Neural progenitor cell (in vitro differentiated cells): Measurements from ENCODE around the gene ERVFRD-1. TPM values are rescaled to one million over a fixed set of nuclear protein-coding genes. Genes with fewer than 3 reads are reported as not detected.

Experiments used
- DNase-seq: peaks from one replicate; pipeline ENCODE4 v3.0.0-alpha.2; 2016; ENCODE audit warnings: low spot score
- H2AFZ ChIP-seq: fragments of 200-600 bp; sonication (generic); replicated peaks from 2 replicates; pipeline ENCODE4 v1.6.1; 2016; ENCODE audit warnings: antibody characterized with exemption
- H3F3A ChIP-seq: fragments of 200-600 bp; sonication (generic); 2 replicates; pipeline ENCODE4 v1.6.1; 2016; ENCODE audit warnings: antibody characterized with exemption, low read depth
- H3K27ac ChIP-seq: fragments of 200-600 bp; sonication (generic); 2 replicates; pipeline ENCODE4 v1.5.1; 2016; ENCODE audit warnings: mild to moderate bottlenecking
- H3K27me3 ChIP-seq: fragments of 200-600 bp; sonication (generic); 2 replicates; pipeline ENCODE4 v1.6.1; 2016; ENCODE audit warnings: mild to moderate bottlenecking, moderate library complexity
- H3K36me3 ChIP-seq: fragments of 200-600 bp; sonication (generic); 2 replicates; pipeline ENCODE4 v1.5.1; 2016
- H3K4me1 ChIP-seq: fragments of 200-600 bp; sonication (generic); 2 replicates; pipeline ENCODE4 v1.6.1; 2016; ENCODE audit warnings: mixed run types
- H3K4me2 ChIP-seq: fragments of 200-600 bp; sonication (generic); 2 replicates; pipeline ENCODE4 v1.6.1; 2016
- H3K4me3 ChIP-seq: fragments of 200-600 bp; sonication (generic); 2 replicates; pipeline ENCODE4 v1.5.1; 2016
- H3K79me2 ChIP-seq: fragments of 200-600 bp; sonication (generic); 2 replicates; pipeline ENCODE4 v1.6.1; 2016; ENCODE audit warnings: low read depth
- H3K9ac ChIP-seq: fragments of 200-600 bp; sonication (generic); 2 replicates; pipeline ENCODE4 v1.6.1; 2016
- H3K9me3 ChIP-seq: fragments of 200-600 bp; sonication (generic); 2 replicates; pipeline ENCODE4 v1.5.1; 2016; ENCODE audit warnings: low read depth
- H4K20me1 ChIP-seq: fragments of 200-600 bp; sonication (generic); 2 replicates; pipeline ENCODE4 v1.6.1; 2016; ENCODE audit warnings: low read depth
- H3K27ac Mint-ChIP-seq: 3 replicates; pipeline ENCODE4 v1.8.0; 2021; ENCODE audit warnings: mixed read lengths
- H3K27me3 Mint-ChIP-seq: 2 replicates; pipeline ENCODE4 v1.8.0; 2022; ENCODE audit warnings: low read depth, mild to moderate bottlenecking, inconsistent platforms, moderate library complexity, mixed read lengths; ENCODE audit not compliant: insufficient read depth
- H3K36me3 Mint-ChIP-seq: 3 replicates; pipeline ENCODE4 v1.8.0; 2021; ENCODE audit warnings: mixed read lengths
- H3K4me1 Mint-ChIP-seq: 3 replicates; pipeline ENCODE4 v1.8.0; 2021; ENCODE audit warnings: mixed read lengths
- H3K4me3 Mint-ChIP-seq: 3 replicates; pipeline ENCODE4 v1.8.0; 2021; ENCODE audit warnings: mild to moderate bottlenecking, moderate library complexity, mixed read lengths
- H3K9me3 Mint-ChIP-seq: 3 replicates; pipeline ENCODE4 v1.8.0; 2020; ENCODE audit warnings: mixed read lengths
- CTCF ChIP-seq: fragments of 200-600 bp; sonication (generic); IDR thresholded peaks from 2 replicates; pipeline ENCODE4 v1.5.1; 2017; ENCODE audit warnings: antibody characterized with exemption, mild to moderate bottlenecking
- EZH2 ChIP-seq: fragments of 200-600 bp; sonication (generic); IDR thresholded peaks from 2 replicates; pipeline ENCODE4 v1.6.1; 2017; ENCODE audit warnings: antibody characterized with exemption, mild to moderate bottlenecking, moderate library complexity
- EZH2phosphoT487 ChIP-seq: fragments of 200-600 bp; sonication (generic); IDR thresholded peaks from 2 replicates; pipeline ENCODE4 v1.6.1; 2017; ENCODE audit warnings: antibody characterized with exemption
- total RNA-seq: library from RNA; depleted of rRNA; stranded (reverse); fragments of >200 nt; gene quantifications from 2 replicates; pipeline ENCODE4 v1.2.3, GENCODE V29; 2015; ENCODE audit warnings: low replicate concordance

The ERVFRD-1 gene
- total RNA-seq, 1 donor from 2014 or later = not detected

- H3K9me3 ChIP-seq = no peaks in the 10 kb centered on the region
- no peaks in the 10 kb centered on the region for H4K20me1 ChIP-seq
- TF ChIP-seq EZH2 (no peak), CTCF (no peak), EZH2phosphoT487 (no peak)
- no peaks in the 10 kb centered on the region for H3K36me3 Mint-ChIP-seq
- H3K27me3 Mint-ChIP-seq = peaks cover 3% of the 10 kb centered on the region
- no peak overlapping the region for H3K4me3 Mint-ChIP-seq
- no peaks in the 10 kb centered on the region for H3K79me2 ChIP-seq
- peaks cover 16% of the 10 kb centered on the region for H3K27me3 ChIP-seq
- peak overlapping the region; percentile 68 for H3K4me2 ChIP-seq
- H3K4me1 Mint-ChIP-seq = peaks cover 22% of the 10 kb centered on the region
- no peak for DNase-seq
- no peak overlapping the region for H3K27ac Mint-ChIP-seq
- H3K27ac ChIP-seq = no peak overlapping the region
- no peak overlapping the region for H3K9ac ChIP-seq
- peaks cover 11% of the 10 kb centered on the region for H3K9me3 Mint-ChIP-seq
- H3F3A ChIP-seq = peaks cover 3% of the 10 kb centered on the region
- peaks cover 27% of the 10 kb centered on the region for H3K4me1 ChIP-seq
- no peak overlapping the region for H3K4me3 ChIP-seq
- H3K36me3 ChIP-seq = no peaks in the 10 kb centered on the region
- peak overlapping the region; percentile 81 for H2AFZ ChIP-seq
Observed at GRCh38 chr6:11153447-11153846, 41.9 kb upstream of the ERVFRD-1 start.

DNA sequence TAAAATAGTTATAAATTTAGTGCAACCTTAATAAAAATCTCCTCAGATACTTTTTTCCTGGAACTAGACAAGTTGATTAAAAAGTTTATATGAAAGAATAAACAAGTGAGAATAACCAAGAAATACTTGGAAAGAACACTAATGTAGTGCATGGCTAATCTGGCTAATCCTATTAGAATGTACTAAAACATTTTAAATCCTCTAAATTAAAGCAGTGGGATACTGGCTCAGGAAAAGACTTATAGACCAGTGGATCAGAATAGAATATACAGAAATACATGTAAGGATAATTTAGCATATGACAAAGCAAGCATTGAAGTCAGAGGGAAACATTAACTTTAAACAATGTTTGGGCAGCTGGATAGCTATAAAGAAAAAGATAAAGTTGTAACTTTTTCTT lies 41.1 kb upstream of the ERVFRD-1 start:
- Mint-ChIP-seq H3K27me3 (peaks cover 3% of the 10 kb centered on the region), H3K4me3 (peak overlapping the region; percentile 28), H3K9me3 (peaks cover 10% of the 10 kb centered on the region), H3K36me3 (no peaks in the 10 kb centered on the region), H3K4me1 (peaks cover 22% of the 10 kb centered on the region), H3K27ac (no peak overlapping the region)
- Histone ChIP-seq H3F3A (peaks cover 3% of the 10 kb centered on the region), H2AFZ (no peak overlapping the region), H3K27me3 (peaks cover 16% of the 10 kb centered on the region), H3K36me3 (no peaks in the 10 kb centered on the region), H4K20me1 (no peaks in the 10 kb centered on the region), H3K27ac (no peak overlapping the region), H3K79me2 (no peaks in the 10 kb centered on the region), H3K4me3 (no peak overlapping the region), H3K9me3 (no peaks in the 10 kb centered on the region), H3K9ac (no peak overlapping the region), H3K4me1 (peaks cover 27% of the 10 kb centered on the region), H3K4me2 (no peak overlapping the region)
- no peak for DNase-seq
- no peak for TF ChIP-seq EZH2
- TF ChIP-seq CTCF = no peak
- TF ChIP-seq EZH2phosphoT487 = no peak

- Mint-ChIP-seq H3K9me3 (peaks cover 10% of the 10 kb centered on the region), H3K27ac (no peak overlapping the region), H3K4me3 (no peak overlapping the region), H3K4me1 (peaks cover 24% of the 10 kb centered on the region), H3K27me3 (peaks cover 3% of the 10 kb centered on the region), H3K36me3 (no peaks in the 10 kb centered on the region)
- peaks cover 27% of the 10 kb centered on the region for H3K4me1 ChIP-seq
- H4K20me1 ChIP-seq = no peaks in the 10 kb centered on the region
- no peak overlapping the region for H3K4me3 ChIP-seq
- peaks cover 3% of the 10 kb centered on the region for H3F3A ChIP-seq
- TF ChIP-seq CTCF (no peak), EZH2phosphoT487 (no peak), EZH2 (no peak)
- H3K4me2 ChIP-seq = no peak overlapping the region
- H2AFZ ChIP-seq = no peak overlapping the region
- DNase-seq = no peak
- no peak overlapping the region for H3K9ac ChIP-seq
- no peak overlapping the region for H3K27ac ChIP-seq
- peaks cover 16% of the 10 kb centered on the region for H3K27me3 ChIP-seq
- H3K79me2 ChIP-seq = no peaks in the 10 kb centered on the region
- H3K36me3 ChIP-seq = no peaks in the 10 kb centered on the region
- no peaks in the 10 kb centered on the region for H3K9me3 ChIP-seq
Observed at GRCh38 chr6:11151488-11151887, 40.0 kb upstream of the ERVFRD-1 start.
